Upper lobe of right lung (tissue), 1 donor: ENCODE results near the gene SCN2A. TPM values are rescaled to one million over a fixed set of nuclear protein-coding genes. Genes with fewer than 3 reads are reported as not detected.
A peak's percentile ranks its signal among the peaks of the same experiment; 100 is the strongest.

Experiments
- ATAC-seq: fragments of 200-7000 bp; cut with Tn5 transposase; one replicate; pipeline ENCODE4 v1.9.1; 2020; ENCODE audit warnings: mild to moderate bottlenecking, moderate library complexity
- DNase-seq: peaks from one replicate; pipeline ENCODE4 v3.0.0-alpha.2; 2020
- H3K27ac ChIP-seq: fragments of 200-600 bp; one replicate; pipeline ENCODE4 v1.8.0; 2022
- H3K27me3 ChIP-seq: fragments of 200-600 bp; one replicate; pipeline ENCODE4 v1.8.0; 2022; ENCODE audit warnings: mild to moderate bottlenecking
- H3K36me3 ChIP-seq: fragments of 200-600 bp; one replicate; pipeline ENCODE4 v1.8.0; 2022
- H3K4me1 ChIP-seq: fragments of 200-600 bp; one replicate; pipeline ENCODE4 v1.8.0; 2022
- H3K4me3 ChIP-seq: fragments of 200-600 bp; one replicate; pipeline ENCODE4 v1.8.0; 2022; ENCODE audit warnings: mild to moderate bottlenecking
- H3K9me3 ChIP-seq: fragments of 200-600 bp; one replicate; pipeline ENCODE4 v1.8.0; 2022
- CTCF ChIP-seq: fragments of 200-600 bp; IDR thresholded peaks from one replicate; pipeline ENCODE4 v1.8.0; 2022; ENCODE audit warnings: antibody characterized with exemption
- intact Hi-C: fragments of 100-400 bp; cut with DNase I; formaldehyde crosslinking; loops from one replicate; pipeline ENCODE4 v1.11.0; 2022
- long read RNA-seq: library from polyadenylated mRNA; unstranded; transcript quantifications from one replicate; pipeline ENCODE4 v2.0.0, GENCODE V29; 2021
- total RNA-seq: library from RNA; stranded (reverse); fragmentation: NEBNext Ultra II Directional; extraction: Animal tissue kit (Norgen Biotek cat#: 25700); gene quantifications from one replicate; pipeline ENCODE4 v1.2.1, GENCODE V29; 2021
- donor health status: DM: no; HTN: yes; CAD: no; lungs with severe emphysema.

The SCN2A gene
- total RNA-seq, result 0.58 TPM
- long read RNA-seq, partial matches to known transcripts, result 0 of 1 reads
- long read RNA-seq, other reads (novel, unspliced or antisense), result 1 of 1 reads

DNA sequence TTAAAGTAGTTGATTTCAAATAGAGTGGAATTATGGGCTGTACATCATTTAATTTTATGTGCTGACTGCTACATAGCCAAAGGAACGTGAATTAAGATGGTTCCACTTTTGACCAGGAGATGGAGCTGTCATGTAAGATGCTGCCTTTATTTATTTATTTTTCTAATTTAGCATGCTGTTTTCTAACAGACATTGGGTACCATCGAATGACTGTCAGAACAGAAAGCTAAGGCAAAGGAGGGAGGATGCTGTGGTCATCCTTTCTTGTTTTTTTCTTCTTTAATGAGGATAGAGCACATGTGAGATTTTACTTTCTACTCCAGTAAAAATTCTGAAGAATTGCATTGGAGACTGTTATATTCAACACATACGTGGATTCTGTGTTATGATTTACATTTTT is at the start of gene SCN2A:
TSS of gene SCN2A (plus strand) at position 185 of the 400 bp plus-strand sequence. CDS start 56,410 bp downstream, outside the sequence.
- no peak for DNase-seq
- no peaks in the 10 kb centered on the region for H3K27me3 ChIP-seq
- H3K9me3 ChIP-seq, result no peaks in the 10 kb centered on the region
- H3K27ac ChIP-seq, result no peak within 1 kb of the TSS
- intact Hi-C loops, result no loop called here
- H3K4me1 ChIP-seq, result no peaks in the 10 kb centered on the region
- peak; percentile 73 for ATAC-seq
- H3K4me3 ChIP-seq, result no peak within 1 kb of the TSS
- H3K36me3 ChIP-seq, result no peaks in the 10 kb centered on the region
- TF ChIP-seq CTCF, result peak; percentile 69

DNA sequence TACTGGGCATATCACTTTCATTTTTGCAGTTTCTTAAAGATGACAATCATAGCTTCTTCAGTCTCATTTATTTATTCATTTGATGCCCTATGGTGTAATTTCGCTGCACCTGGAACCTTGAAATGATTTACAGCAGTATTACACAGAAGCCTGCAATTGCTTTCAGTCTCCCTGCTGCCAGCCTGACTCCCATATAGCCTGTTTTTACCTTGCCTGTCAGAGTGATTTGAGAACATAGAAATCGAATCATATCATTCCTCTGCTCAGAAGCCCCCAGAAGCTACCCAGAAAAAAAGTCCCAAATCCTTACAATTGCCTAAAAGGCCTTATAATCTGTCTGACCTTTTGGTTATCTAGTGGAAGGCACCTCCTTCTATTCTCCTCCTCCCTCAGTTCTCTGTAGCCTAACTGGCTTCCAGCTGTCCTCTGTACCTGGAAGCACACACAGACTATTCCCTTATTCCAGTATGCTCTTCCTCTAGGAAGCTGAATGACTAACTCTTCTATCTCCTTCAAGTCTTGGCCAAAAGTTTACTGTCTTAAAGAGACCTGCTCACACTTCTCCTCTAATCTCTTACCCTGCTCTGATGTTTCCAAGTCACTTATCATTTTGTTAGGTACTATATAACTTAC is 48.0 kb upstream of the SCN2A start:
- H3K36me3 ChIP-seq, result no peaks in the 10 kb centered on the region
- H3K27me3 ChIP-seq, result no peaks in the 10 kb centered on the region
- intact Hi-C loops, result no loop called here
- H3K9me3 ChIP-seq, result no peaks in the 10 kb centered on the region
- H3K4me3 ChIP-seq, result no peak overlapping the region
- ATAC-seq (no peak), DNase-seq (no peak)
- no peaks in the 10 kb centered on the region for H3K4me1 ChIP-seq
- no peak overlapping the region for H3K27ac ChIP-seq
- TF ChIP-seq CTCF, result no peak

GRCh38 chr2:165192729-165193128 is 46.5 kb upstream of the SCN2A start:
- intact Hi-C loops, result no loop called here
- no peak for ATAC-seq

GRCh38 chr2:165193178-165193777 is 45.9 kb upstream of the SCN2A start:
- Histone ChIP-seq H3K27me3 (no peaks in the 10 kb centered on the region), H3K27ac (no peak overlapping the region), H3K9me3 (no peaks in the 10 kb centered on the region), H3K36me3 (no peaks in the 10 kb centered on the region), H3K4me3 (no peak overlapping the region), H3K4me1 (no peaks in the 10 kb centered on the region)
- intact Hi-C loops, result no loop called here
- DNase-seq (no peak), ATAC-seq (no peak)
- TF ChIP-seq CTCF, result no peak

More at GRCh38 chr2:165192729-165193128, 46.5 kb upstream of the SCN2A start:
- Histone ChIP-seq H3K4me1 (no peaks in the 10 kb centered on the region), H3K4me3 (no peak overlapping the region), H3K27me3 (no peaks in the 10 kb centered on the region), H3K9me3 (no peaks in the 10 kb centered on the region), H3K27ac (no peak overlapping the region), H3K36me3 (no peaks in the 10 kb centered on the region)
- no peak for DNase-seq
- no peak for TF ChIP-seq CTCF

- H3K4me1 ChIP-seq, result no peaks in the 10 kb centered on the region
- H3K4me3 ChIP-seq, result no peak overlapping the region
- no peak overlapping the region for H3K27ac ChIP-seq
- H3K9me3 ChIP-seq, result no peaks in the 10 kb centered on the region
- intact Hi-C loops, result no loop called here
- DNase-seq (no peak), ATAC-seq (no peak)
- H3K27me3 ChIP-seq, result no peaks in the 10 kb centered on the region
- no peaks in the 10 kb centered on the region for H3K36me3 ChIP-seq
- TF ChIP-seq CTCF, result no peak
Observed at GRCh38 chr2:165196411-165196810, 42.8 kb upstream of the SCN2A start.
